Measurements from ENCODE around the gene GIT2. TPM values are rescaled to one million over a fixed set of nuclear protein-coding genes. Genes with fewer than 3 reads are reported as not detected.
A peak's percentile ranks its signal among the peaks of the same experiment; 100 is the strongest.

Gene GIT2
- total and polyA plus RNA-seq, 2 donors from 2014 or later = 10.4 to 46.2 TPM

DNA sequence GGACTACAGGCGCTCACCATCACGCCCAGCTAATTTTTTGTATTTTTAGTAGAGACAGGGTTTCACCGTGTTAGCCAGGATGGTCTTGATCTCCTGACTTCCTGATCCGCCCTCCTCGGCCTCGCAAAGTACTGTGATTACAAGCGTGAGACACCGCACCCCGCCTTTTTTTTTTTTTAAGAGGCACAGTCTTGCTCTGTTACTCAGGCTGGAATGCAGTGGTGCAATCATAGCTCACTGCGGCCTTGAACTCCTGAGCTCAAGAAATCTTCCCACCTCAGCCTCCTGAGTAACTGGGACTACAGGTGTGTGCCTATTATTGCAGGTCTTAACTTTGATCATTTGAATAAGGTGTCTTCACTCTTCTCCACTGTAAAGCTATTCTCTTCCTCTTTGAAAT lies 110.6 kb downstream of the GIT2 start:
- Histone ChIP-seq H3K27ac (ENCODE audit: low read depth in 2 of 2, low read length in 2 of 2) (no peak overlapping the region), H3K4me1 (ENCODE audit: control insufficient read depth in 2 of 3, insufficient read depth in 2 of 3, low read depth in 1 of 3, low read length in 3 of 3) (peaks cover 0 to 5% (median 0%) of the 10 kb centered on the region in 3 donors), H3K9ac (ENCODE audit: low read length in 3 of 3) (no peak overlapping the region), H3K9me3 (ENCODE audit: control insufficient read depth in 2 of 3, insufficient read depth in 1 of 3, low read length in 3 of 3) (no peaks in the 10 kb centered on the region), H3K4me3 (ENCODE audit: low read length in 3 of 3) (no peak overlapping the region), H3K27me3 (ENCODE audit: control insufficient read depth, insufficient read depth, low read length) (no peaks in the 10 kb centered on the region), H3K36me3 (ENCODE audit: control insufficient read depth in 2 of 3, insufficient read depth in 3 of 3, low read length in 3 of 3) (no peaks in the 10 kb centered on the region)
- no peak for FAIRE-seq
- TF ChIP-seq, protein P1, sequence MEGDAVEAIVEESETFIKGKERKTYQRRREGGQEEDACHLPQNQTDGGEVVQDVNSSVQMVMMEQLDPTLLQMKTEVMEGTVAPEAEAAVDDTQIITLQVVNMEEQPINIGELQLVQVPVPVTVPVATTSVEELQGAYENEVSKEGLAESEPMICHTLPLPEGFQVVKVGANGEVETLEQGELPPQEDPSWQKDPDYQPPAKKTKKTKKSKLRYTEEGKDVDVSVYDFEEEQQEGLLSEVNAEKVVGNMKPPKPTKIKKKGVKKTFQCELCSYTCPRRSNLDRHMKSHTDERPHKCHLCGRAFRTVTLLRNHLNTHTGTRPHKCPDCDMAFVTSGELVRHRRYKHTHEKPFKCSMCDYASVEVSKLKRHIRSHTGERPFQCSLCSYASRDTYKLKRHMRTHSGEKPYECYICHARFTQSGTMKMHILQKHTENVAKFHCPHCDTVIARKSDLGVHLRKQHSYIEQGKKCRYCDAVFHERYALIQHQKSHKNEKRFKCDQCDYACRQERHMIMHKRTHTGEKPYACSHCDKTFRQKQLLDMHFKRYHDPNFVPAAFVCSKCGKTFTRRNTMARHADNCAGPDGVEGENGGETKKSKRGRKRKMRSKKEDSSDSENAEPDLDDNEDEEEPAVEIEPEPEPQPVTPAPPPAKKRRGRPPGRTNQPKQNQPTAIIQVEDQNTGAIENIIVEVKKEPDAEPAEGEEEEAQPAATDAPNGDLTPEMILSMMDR (IDR thresholded peaks at IDR 0.05; ENCODE audit: borderline replicate concordance, extremely low read depth, insufficient read depth) = no peak
- DNase-seq = no peak
- intact Hi-C loops (cut with DNase I) = no loop called here

DNA sequence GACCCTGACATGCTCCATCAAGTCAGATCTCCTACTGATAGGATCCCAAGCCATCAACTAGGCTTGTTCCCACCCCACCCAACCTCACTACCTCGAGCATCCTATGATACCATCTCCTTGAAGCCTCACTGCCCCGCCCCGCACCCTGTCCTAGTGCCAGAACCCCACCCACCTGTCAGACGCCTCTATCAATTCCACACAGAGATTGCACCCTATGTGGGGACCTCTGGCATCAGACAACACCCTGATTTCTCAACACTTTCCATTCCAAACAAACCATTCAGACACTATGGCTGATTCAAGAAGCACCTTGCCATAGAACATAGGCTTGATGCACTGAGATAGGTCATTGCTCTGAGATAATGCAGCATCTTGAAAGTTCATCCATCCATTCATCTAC lies 112.7 kb downstream of the GIT2 start:
- intact Hi-C loops (cut with DNase I) = no loop called here
- TF ChIP-seq, protein P1 (IDR thresholded peaks at IDR 0.05; ENCODE audit: borderline replicate concordance, extremely low read depth, insufficient read depth) = no peak
- Histone ChIP-seq H3K27me3 (ENCODE audit: control insufficient read depth, insufficient read depth, low read length) (no peaks in the 10 kb centered on the region), H3K36me3 (ENCODE audit: control insufficient read depth in 2 of 3, insufficient read depth in 3 of 3, low read length in 3 of 3) (no peaks in the 10 kb centered on the region), H3K4me3 (ENCODE audit: low read length in 3 of 3) (no peak overlapping the region), H3K9me3 (ENCODE audit: control insufficient read depth in 2 of 3, insufficient read depth in 1 of 3, low read length in 3 of 3) (no peaks in the 10 kb centered on the region), H3K9ac (ENCODE audit: low read length in 3 of 3) (no peak overlapping the region), H3K27ac (ENCODE audit: low read depth in 2 of 2, low read length in 2 of 2) (no peak overlapping the region), H3K4me1 (ENCODE audit: control insufficient read depth in 2 of 3, insufficient read depth in 2 of 3, low read depth in 1 of 3, low read length in 3 of 3) (peaks cover 0 to 13% (median 8%) of the 10 kb centered on the region in 3 donors)
- no peak for DNase-seq
- FAIRE-seq = no peak

DNA sequence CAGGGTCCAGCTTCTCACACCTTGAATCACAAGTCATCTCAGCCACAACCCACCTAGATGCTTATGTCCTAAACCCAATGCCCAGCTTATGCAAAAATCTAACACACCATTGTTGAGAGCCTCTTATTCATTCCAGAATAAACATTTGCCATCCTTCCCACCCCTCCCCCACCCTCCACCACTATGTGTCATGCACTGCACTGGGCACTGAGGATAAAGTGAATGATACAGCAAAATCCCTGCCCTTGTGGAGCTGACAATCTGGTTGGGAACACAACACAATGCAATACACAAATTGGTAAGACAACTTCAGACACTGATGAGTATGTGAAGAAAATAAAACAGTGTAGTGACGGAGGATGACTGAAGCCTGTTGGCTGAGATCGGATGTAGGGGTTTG lies 114.4 kb downstream of the GIT2 start:
- TF ChIP-seq, protein P1 (IDR thresholded peaks at IDR 0.05; ENCODE audit: borderline replicate concordance, extremely low read depth, insufficient read depth) = no peak
- H3K27me3 ChIP-seq (ENCODE audit: control insufficient read depth, insufficient read depth, low read length) = no peaks in the 10 kb centered on the region
- FAIRE-seq (no peak), DNase-seq (no peak)
- no peaks in the 10 kb centered on the region for H3K9me3 ChIP-seq (ENCODE audit: control insufficient read depth in 2 of 3, insufficient read depth in 1 of 3, low read length in 3 of 3)
- peaks cover 0 to 16% (median 13%) of the 10 kb centered on the region in 3 donors for H3K4me1 ChIP-seq (ENCODE audit: control insufficient read depth in 2 of 3, insufficient read depth in 2 of 3, low read depth in 1 of 3, low read length in 3 of 3)
- H3K36me3 ChIP-seq (ENCODE audit: control insufficient read depth in 2 of 3, insufficient read depth in 3 of 3, low read length in 3 of 3) = no peaks in the 10 kb centered on the region
- H3K9ac ChIP-seq (ENCODE audit: low read length in 3 of 3) = no peak overlapping the region
- H3K27ac ChIP-seq (ENCODE audit: low read depth in 2 of 2, low read length in 2 of 2) = no peak overlapping the region
- no peak overlapping the region for H3K4me3 ChIP-seq (ENCODE audit: low read length in 3 of 3)
- intact Hi-C loops (cut with DNase I) = no loop called here

DNA sequence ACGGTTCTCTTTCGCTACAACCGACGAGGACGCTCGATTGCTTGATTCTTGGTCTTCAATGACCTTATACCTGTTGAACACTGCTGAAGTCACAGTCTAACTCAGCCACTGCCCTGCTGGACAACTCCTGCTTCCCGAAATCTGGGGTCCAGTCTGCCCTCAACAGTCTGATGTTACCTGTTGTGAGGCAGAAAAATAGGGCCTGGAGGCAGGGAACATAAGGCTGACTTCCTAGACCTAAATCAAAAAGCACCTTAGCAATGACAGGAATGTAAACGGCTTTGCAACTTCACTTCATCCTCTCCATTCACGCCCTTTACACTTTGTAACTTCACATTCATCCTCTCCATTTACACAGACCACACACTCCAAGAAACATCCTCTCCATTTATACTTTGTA lies 115.2 kb downstream of the GIT2 start:
- TF ChIP-seq, protein P1 (IDR thresholded peaks at IDR 0.05; ENCODE audit: borderline replicate concordance, extremely low read depth, insufficient read depth) = no peak
- FAIRE-seq = no peak
- H3K4me3 ChIP-seq (ENCODE audit: low read length in 3 of 3) = peak overlapping the region; percentile 58 to 73 (median 72)
- no peaks in the 10 kb centered on the region for H3K36me3 ChIP-seq (ENCODE audit: control insufficient read depth in 2 of 3, insufficient read depth in 3 of 3, low read length in 3 of 3)
- intact Hi-C loops (cut with DNase I) = no loop called here
- no peak overlapping the region for H3K27ac ChIP-seq (ENCODE audit: low read depth in 2 of 2, low read length in 2 of 2)
- H3K27me3 ChIP-seq (ENCODE audit: control insufficient read depth, insufficient read depth, low read length) = no peaks in the 10 kb centered on the region
- peak in 2 of 5 donors; percentile 19 to 27 for DNase-seq
- H3K9me3 ChIP-seq (ENCODE audit: control insufficient read depth in 2 of 3, insufficient read depth in 1 of 3, low read length in 3 of 3) = no peaks in the 10 kb centered on the region
- H3K9ac ChIP-seq (ENCODE audit: low read length in 3 of 3) = peak overlapping the region; percentile 44 to 80 (median 76)
- H3K4me1 ChIP-seq (ENCODE audit: control insufficient read depth in 2 of 3, insufficient read depth in 2 of 3, low read depth in 1 of 3, low read length in 3 of 3) = peaks cover 0 to 16% (median 13%) of the 10 kb centered on the region in 3 donors
